Tibial artery (tissue), 4 donors: ENCODE results near the gene JAKMIP1.
"Not testable (repeated sequence)": the region's sequence is repeated elsewhere in the genome, so short reads cannot be mapped to it uniquely, and the experiment has no call there.

Experiments
- DNase-seq, 2 donors: peaks; one replicate each; pipeline ENCODE4 v3.0.0-alpha.2; 2019
- H3K27ac ChIP-seq, 2 donors: fragments of 200-600 bp; sonication (generic) in 1 of 2; 1 replicate in 1 of 2; 2 replicates in 1 of 2; pipeline ENCODE4 v1.5.1; 2018 to 2019; ENCODE audit warnings: mild to moderate bottlenecking in 1 of 2
- H3K27me3 ChIP-seq, 2 donors: fragments of 200-600 bp; sonication (generic) in 1 of 2; one replicate each; pipeline versions ENCODE4 v1.5.1 to v1.6.0; 2016 to 2019
- H3K36me3 ChIP-seq, 3 donors: fragments of 200-600 bp; sonication (generic) in 2 of 3; one replicate each; pipeline ENCODE4 v1.5.1; 2016 to 2019; ENCODE audit warnings: mild to moderate bottlenecking in 2 of 3
- H3K4me1 ChIP-seq, 4 donors: fragments of 200-600 bp; sonication (generic) in 2 of 4; 1 replicate in 3 of 4; 2 replicates in 1 of 4; pipeline ENCODE4 v1.5.1; 2016 to 2019
- H3K4me3 ChIP-seq, 2 donors: fragments of 200-600 bp; sonication (generic) in 1 of 2; 1 replicate in 1 of 2; 2 replicates in 1 of 2; pipeline ENCODE4 v1.5.1; 2018 to 2019; ENCODE audit warnings: mild to moderate bottlenecking in 2 of 2
- H3K9me3 ChIP-seq, 3 donors: fragments of 200-600 bp; sonication (generic) in 1 of 3; one replicate each; pipeline ENCODE4 v1.5.1; 2016 to 2019
- intact Hi-C: fragments of 100-400 bp; cut with DNase I; formaldehyde crosslinking; loops from one replicate; pipeline ENCODE4 v1.15.0; 2023; ENCODE audit warnings: low total_unique reads
- TF ChIP-seq, protein P1 (sequence below), 2 experiments: fragments of 200-600 bp in 1 of 2; fragments of 450-650 bp in 1 of 2; IDR thresholded peaks; one replicate each; pipeline ENCODE4 v1.5.1; 2017 to 2019; ENCODE audit warnings: antibody characterized with exemption in 2 of 2, mild to moderate bottlenecking in 1 of 2, moderate library complexity in 1 of 2

Gene JAKMIP1

GRCh38 chr4:6008766-6009385 is 191.5 kb downstream of the JAKMIP1 start:
- intact Hi-C loops = no loop called here
- H3K27me3 ChIP-seq = peaks cover 0 to 33% of the 10 kb centered on the region in 2 donors
- H3K4me1 ChIP-seq = peaks cover 0 to 10% (median 0%) of the 10 kb centered on the region in 4 donors
- H3K4me3 ChIP-seq = no peak overlapping the region
- DNase-seq = no peak
- H3K36me3 ChIP-seq = no peaks in the 10 kb centered on the region
- TF ChIP-seq, protein P1, sequence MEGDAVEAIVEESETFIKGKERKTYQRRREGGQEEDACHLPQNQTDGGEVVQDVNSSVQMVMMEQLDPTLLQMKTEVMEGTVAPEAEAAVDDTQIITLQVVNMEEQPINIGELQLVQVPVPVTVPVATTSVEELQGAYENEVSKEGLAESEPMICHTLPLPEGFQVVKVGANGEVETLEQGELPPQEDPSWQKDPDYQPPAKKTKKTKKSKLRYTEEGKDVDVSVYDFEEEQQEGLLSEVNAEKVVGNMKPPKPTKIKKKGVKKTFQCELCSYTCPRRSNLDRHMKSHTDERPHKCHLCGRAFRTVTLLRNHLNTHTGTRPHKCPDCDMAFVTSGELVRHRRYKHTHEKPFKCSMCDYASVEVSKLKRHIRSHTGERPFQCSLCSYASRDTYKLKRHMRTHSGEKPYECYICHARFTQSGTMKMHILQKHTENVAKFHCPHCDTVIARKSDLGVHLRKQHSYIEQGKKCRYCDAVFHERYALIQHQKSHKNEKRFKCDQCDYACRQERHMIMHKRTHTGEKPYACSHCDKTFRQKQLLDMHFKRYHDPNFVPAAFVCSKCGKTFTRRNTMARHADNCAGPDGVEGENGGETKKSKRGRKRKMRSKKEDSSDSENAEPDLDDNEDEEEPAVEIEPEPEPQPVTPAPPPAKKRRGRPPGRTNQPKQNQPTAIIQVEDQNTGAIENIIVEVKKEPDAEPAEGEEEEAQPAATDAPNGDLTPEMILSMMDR (IDR thresholded peaks at IDR 0.05) = no peak
- H3K9me3 ChIP-seq = no peaks in the 10 kb centered on the region
- no peak overlapping the region for H3K27ac ChIP-seq

DNA sequence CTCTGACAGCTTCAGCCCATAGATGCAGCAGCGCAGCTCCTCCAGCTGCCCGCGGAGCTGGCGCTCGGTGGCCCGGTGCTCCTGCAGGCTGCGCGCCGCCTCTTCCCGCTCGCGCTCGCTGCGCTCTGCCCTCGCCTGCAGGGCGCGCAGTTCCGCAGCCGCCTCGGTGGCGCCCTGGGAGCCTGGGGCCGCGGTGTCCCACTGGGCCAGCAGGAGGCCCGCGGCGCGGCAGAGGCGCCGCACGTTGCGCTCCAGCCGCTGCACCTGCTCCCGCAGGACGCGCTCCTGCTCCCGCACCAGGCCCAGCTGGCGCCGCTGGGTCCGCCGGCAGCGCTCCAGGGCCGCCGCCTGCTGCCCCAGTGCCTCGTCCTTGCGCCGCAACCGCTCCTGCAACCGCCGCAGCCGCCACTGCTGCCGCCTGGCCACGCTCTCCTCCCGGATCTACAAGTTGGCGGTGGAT is 192.2 kb downstream of the JAKMIP1 start:
- H3K4me3 ChIP-seq = no peak overlapping the region
- H3K9me3 ChIP-seq = no peaks in the 10 kb centered on the region
- intact Hi-C loops = no loop called here
- TF ChIP-seq, protein P1 (IDR thresholded peaks at IDR 0.05) = no peak
- peaks cover 0 to 10% (median 0%) of the 10 kb centered on the region in 4 donors for H3K4me1 ChIP-seq
- peaks cover 0 to 33% of the 10 kb centered on the region in 2 donors for H3K27me3 ChIP-seq
- no peak for DNase-seq
- no peaks in the 10 kb centered on the region for H3K36me3 ChIP-seq
- no peak overlapping the region for H3K27ac ChIP-seq

DNA sequence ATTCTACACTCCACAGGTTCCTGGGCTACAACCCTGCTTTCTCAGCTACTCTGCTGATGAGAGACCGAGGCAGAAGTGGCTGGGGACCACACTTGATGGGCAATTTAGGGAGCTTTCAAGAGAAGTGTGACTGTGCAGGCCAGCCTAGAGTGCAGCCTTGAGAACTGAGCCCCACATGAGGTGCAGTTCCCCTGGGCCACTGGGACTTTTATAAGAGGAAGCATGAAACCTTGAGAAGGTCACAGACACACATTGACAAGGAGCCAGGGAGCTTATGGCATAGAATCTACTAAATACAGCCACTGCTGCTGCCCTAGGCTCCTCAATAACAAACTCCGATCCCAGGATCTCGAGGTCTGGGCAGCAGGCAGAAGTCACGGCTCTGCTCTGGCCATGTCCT is 195.2 kb downstream of the JAKMIP1 start:
- H3K4me1 ChIP-seq = peaks cover 0 to 6% (median 0%) of the 10 kb centered on the region in 4 donors
- H3K4me3 ChIP-seq = no peak overlapping the region
- no peaks in the 10 kb centered on the region for H3K36me3 ChIP-seq
- peaks cover 0 to 17% of the 10 kb centered on the region in 2 donors for H3K27me3 ChIP-seq
- TF ChIP-seq, protein P1 (IDR thresholded peaks at IDR 0.05) = no peak
- intact Hi-C loops = no loop called here
- no peak for DNase-seq
- no peak overlapping the region for H3K27ac ChIP-seq
- no peaks in the 10 kb centered on the region for H3K9me3 ChIP-seq

- intact Hi-C loops, H3K4me3 ChIP-seq, H3K36me3 ChIP-seq, H3K27ac ChIP-seq, H3K9me3 ChIP-seq, DNase-seq, H3K4me1 ChIP-seq: not testable (repeated sequence)
- peaks cover 0 to 19% of the 10 kb centered on the region in 2 donors for H3K27me3 ChIP-seq
These were observed 196.9 kb downstream of the JAKMIP1 start for GRCh38 chr4:6003485-6003884.

DNA sequence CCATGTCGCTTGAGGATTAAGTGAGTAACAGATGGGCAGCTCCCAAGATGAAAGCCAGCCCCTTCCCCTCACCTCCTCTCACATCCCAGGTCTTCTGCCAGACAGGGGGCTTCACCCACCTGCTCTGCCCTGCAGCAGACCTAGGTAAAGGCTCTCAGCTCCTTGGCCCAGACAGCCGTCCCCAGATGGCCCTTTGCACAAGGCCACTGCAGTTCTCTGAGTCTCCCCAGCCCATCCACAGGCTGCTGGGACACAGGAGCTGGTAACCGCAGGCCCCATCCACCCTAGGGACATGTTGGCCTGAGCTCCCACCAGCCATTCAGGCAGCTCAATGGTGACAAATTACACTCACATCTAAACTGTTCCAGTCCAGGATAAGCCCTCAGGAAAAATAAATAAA is 197.4 kb downstream of the JAKMIP1 start:
- intact Hi-C loops = no loop called here
- peaks cover 0 to under 1% (median 0%) of the 10 kb centered on the region in 4 donors for H3K4me1 ChIP-seq
- no peak overlapping the region for H3K4me3 ChIP-seq
- H3K27me3 ChIP-seq = peaks cover 0 to 17% of the 10 kb centered on the region in 2 donors
- H3K9me3 ChIP-seq = no peaks in the 10 kb centered on the region
- no peak overlapping the region for H3K27ac ChIP-seq
- peak in 1 of 2 donors; percentile 35 for DNase-seq
- H3K36me3 ChIP-seq = no peaks in the 10 kb centered on the region
- TF ChIP-seq, protein P1 (IDR thresholded peaks at IDR 0.05) = no peak

GRCh38 chr4:6002492-6002833 is 197.9 kb downstream of the JAKMIP1 start:
- H3K27ac ChIP-seq = no peak overlapping the region
- TF ChIP-seq, protein P1 (IDR thresholded peaks at IDR 0.05) = no peak
- no peaks in the 10 kb centered on the region for H3K9me3 ChIP-seq
- peak in 1 of 2 donors; percentile 31 for DNase-seq
- H3K36me3 ChIP-seq = no peaks in the 10 kb centered on the region
- H3K4me1 ChIP-seq = no peaks in the 10 kb centered on the region
- peaks cover 0 to 15% of the 10 kb centered on the region in 2 donors for H3K27me3 ChIP-seq
- H3K4me3 ChIP-seq = no peak overlapping the region
- intact Hi-C loops = no loop called here
